Activated naive CD4-positive, alpha-beta T cell treated with anti-CD3 and anti-CD28 coated beads, Interleukin-2, amount 10 ng/mL, durations not matched to agents 7 days and 5 days (primary cell): Measurements from ENCODE around the gene HNF4A.

Experiments used
- CTCF ChIA-PET: fragments of 350-600 bp; sonication (Branson Sonifier 250); formaldehyde crosslinking; loops from one replicate; lab custom pipeline; 2021; ENCODE audit warnings: antibody characterized with exemption; lab: Charles Lee
- DNase-seq: peaks from one replicate; pipeline ENCODE4 v3.0.0-alpha.2; 2020
- H3K27ac Mint-ChIP-seq: one replicate; pipeline ENCODE4 v1.8.0; 2021; ENCODE audit warnings: mild to moderate bottlenecking, moderate library complexity, mixed read lengths
- H3K27me3 Mint-ChIP-seq: one replicate; pipeline ENCODE4 v1.8.0; 2021; ENCODE audit warnings: mild to moderate bottlenecking, mixed read lengths
- H3K36me3 Mint-ChIP-seq: one replicate; pipeline ENCODE4 v1.8.0; 2021; ENCODE audit warnings: mixed read lengths
- H3K4me1 Mint-ChIP-seq: one replicate; pipeline ENCODE4 v1.8.0; 2021; ENCODE audit warnings: mixed read lengths
- H3K4me3 Mint-ChIP-seq: one replicate; pipeline ENCODE4 v1.8.0; 2021; ENCODE audit warnings: mild to moderate bottlenecking, moderate library complexity, mixed read lengths
- H3K9me3 Mint-ChIP-seq: one replicate; pipeline ENCODE4 v1.8.0; 2021; ENCODE audit warnings: mixed read lengths

The HNF4A gene

DNA sequence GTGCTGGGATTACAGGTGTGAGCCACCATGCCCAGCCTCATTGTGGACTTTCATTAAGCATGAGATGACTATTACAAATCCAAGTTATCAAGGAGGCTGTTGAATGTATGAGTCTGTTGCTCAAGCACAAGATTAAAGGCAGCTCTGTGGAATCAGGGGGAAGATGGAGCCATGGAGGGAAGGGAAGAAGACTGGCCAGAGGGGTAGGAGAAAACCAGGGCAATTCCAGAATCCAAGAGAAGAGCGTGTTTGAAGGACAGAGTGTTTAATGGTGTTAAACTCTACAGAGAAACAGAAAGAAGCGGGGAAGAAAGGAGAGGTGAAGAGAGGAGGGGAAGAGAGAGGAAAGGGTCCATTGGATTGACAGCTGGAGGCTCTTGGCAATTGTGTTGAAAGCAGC lies 70.4 kb downstream of the HNF4A start:
- Mint-ChIP-seq H3K9me3 (no peaks in the 10 kb centered on the region), H3K36me3 (no peaks in the 10 kb centered on the region), H3K27me3 (peaks cover 17% of the 10 kb centered on the region), H3K27ac (no peak overlapping the region), H3K4me1 (no peaks in the 10 kb centered on the region), H3K4me3 (no peak overlapping the region)
- CTCF ChIA-PET = no interaction called here
- no peak for DNase-seq

DNA sequence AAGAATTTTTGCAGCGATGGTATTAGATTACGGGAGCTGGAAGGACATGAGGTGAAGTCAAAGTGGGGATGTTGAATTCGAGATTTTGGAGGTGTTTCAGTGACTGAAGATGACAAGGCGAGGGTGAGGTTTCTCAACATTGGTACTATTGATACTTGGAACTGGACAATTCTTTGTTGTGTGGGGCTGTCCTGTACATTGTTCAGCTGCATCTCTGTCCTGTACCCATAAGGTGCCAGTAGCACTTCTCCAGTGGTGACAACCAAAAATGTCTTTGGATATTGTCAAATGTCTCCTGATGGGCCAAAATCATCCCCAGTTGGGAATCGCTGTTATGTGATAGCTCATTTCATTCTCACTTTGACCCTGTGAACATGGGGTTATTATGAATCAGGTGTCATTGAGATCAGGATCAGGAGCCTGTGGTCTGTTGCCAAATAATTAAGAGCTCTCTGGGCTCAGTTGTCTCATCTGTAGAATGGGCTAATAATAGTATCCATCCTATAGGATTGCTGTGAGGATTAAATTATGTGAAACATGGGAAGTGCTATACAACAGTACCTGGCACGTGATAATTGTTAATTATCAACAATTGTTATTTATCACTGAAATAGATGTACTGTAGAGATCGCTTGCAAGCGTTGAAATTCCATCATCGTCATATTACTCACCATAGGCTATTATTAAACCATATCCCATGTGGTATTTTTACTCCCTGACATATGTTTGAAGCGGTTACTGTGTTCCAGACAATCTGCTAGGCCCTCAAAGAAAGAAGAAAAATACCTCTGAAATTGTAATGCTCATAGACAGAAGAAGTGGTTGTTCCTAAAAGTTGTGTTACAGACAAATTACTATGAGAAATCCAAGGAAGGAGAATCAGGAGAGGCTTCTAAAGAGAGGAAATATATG lies 71.6 kb downstream of the HNF4A start:
- H3K36me3 Mint-ChIP-seq = no peaks in the 10 kb centered on the region
- H3K27me3 Mint-ChIP-seq = peaks cover 18% of the 10 kb centered on the region
- H3K4me3 Mint-ChIP-seq = no peak overlapping the region
- no peak overlapping the region for H3K27ac Mint-ChIP-seq
- CTCF ChIA-PET = no interaction called here
- H3K4me1 Mint-ChIP-seq = no peaks in the 10 kb centered on the region
- DNase-seq = no peak
- H3K9me3 Mint-ChIP-seq = no peaks in the 10 kb centered on the region

DNA sequence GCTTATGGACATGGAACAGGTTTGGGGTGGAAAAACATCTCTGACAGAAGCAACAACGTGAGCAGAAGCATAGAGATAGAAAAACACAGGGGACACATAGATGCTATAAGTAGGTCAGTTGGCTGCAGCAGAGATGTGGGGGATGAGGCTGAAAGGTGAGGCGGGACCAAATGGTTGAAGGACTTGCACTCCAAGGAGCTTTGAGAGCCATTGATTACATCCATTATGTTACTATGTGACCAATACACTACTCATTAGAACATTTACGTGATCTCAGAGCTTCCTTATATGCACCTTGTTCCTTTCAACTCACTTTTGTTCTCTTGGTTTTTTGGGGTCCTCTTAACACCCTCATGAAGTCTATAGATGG lies 72.3 kb downstream of the HNF4A start:
- Mint-ChIP-seq H3K36me3 (no peaks in the 10 kb centered on the region), H3K4me1 (no peaks in the 10 kb centered on the region), H3K27me3 (peaks cover 17% of the 10 kb centered on the region), H3K9me3 (no peaks in the 10 kb centered on the region), H3K4me3 (no peak overlapping the region), H3K27ac (no peak overlapping the region)
- CTCF ChIA-PET = no interaction called here
- DNase-seq = no peak

DNA sequence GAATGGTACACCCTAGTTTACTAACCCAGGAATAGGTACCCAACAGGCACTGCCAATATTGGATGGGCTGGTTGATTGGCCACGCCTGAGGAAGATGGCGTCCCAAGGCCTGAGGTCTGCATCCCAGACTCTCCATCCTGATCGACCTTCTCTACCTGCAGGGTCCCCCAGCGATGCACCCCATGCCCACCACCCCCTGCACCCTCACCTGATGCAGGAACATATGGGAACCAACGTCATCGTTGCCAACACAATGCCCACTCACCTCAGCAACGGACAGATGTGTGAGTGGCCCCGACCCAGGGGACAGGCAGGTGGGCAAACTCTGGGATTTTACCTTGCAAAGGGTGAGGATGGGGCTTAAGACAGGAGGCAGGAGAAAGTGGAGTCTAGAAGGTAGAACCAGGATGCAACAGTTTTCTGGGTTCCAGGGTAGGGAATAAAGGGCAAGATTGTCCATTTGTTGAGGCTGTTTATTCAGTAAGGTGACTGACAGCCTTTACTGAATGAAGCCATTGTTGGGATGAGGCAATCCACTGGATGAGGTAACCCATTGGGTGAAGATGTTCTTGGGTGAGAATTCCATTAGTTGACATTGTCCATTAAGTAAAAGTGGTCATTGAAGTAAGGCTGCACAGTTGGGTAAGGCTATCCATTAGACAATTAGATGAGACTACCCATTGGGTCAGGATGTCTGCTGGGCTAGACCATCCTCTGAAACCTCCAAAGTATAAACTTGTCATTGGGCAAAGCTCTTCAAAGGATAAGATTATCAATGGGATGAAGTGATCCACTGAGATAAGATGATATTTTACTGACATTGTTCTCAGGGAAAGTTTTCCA lies 72.9 kb downstream of the HNF4A start:
- Mint-ChIP-seq H3K27me3 (peaks cover 23% of the 10 kb centered on the region), H3K36me3 (no peaks in the 10 kb centered on the region), H3K9me3 (no peaks in the 10 kb centered on the region), H3K4me1 (no peaks in the 10 kb centered on the region), H3K27ac (no peak overlapping the region), H3K4me3 (no peak overlapping the region)
- DNase-seq = no peak
- CTCF ChIA-PET = no interaction called here

DNA sequence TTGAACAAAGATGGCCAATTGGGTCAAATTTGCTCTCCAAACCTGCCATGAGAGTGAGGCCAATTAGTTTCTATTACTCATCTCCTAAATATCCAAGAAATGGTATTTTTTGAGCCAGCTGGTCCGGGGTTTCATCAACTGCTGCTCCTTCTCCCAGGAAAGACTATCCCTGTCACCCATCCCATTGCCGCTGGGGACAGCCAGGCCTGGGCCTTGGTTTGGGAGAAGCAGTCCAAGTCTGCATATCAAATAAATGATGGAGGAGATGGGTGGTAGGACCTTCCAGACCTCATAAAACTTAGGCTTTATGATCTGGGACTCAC lies 73.5 kb downstream of the HNF4A start:
- CTCF ChIA-PET = no interaction called here
- no peak overlapping the region for H3K27ac Mint-ChIP-seq
- DNase-seq = no peak
- H3K9me3 Mint-ChIP-seq = no peaks in the 10 kb centered on the region
- H3K4me1 Mint-ChIP-seq = no peaks in the 10 kb centered on the region
- H3K4me3 Mint-ChIP-seq = no peak overlapping the region
- no peaks in the 10 kb centered on the region for H3K36me3 Mint-ChIP-seq
- peaks cover 22% of the 10 kb centered on the region for H3K27me3 Mint-ChIP-seq

DNA sequence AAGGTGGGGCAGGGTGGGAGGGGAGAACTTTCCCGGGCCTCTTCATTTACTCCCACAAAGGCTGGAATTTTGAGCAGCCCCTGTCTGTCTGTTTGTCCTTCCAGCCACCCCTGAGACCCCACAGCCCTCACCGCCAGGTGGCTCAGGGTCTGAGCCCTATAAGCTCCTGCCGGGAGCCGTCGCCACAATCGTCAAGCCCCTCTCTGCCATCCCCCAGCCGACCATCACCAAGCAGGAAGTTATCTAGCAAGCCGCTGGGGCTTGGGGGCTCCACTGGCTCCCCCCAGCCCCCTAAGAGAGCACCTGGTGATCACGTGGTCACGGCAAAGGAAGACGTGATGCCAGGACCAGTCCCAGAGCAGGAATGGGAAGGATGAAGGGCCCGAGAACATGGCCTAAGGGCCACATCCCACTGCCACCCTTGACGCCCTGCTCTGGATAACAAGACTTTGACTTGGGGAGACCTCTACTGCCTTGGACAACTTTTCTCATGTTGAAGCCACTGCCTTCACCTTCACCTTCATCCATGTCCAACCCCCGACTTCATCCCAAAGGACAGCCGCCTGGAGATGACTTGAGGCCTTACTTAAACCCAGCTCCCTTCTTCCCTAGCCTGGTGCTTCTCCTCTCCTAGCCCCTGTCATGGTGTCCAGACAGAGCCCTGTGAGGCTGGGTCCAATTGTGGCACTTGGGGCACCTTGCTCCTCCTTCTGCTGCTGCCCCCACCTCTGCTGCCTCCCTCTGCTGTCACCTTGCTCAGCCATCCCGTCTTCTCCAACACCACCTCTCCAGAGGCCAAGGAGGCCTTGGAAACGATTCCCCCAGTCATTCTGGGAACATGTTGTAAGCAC lies 74.1 kb downstream of the HNF4A start:
- Mint-ChIP-seq H3K36me3 (no peaks in the 10 kb centered on the region), H3K4me3 (no peak overlapping the region), H3K27ac (no peak overlapping the region), H3K9me3 (no peaks in the 10 kb centered on the region), H3K27me3 (peaks cover 23% of the 10 kb centered on the region), H3K4me1 (no peaks in the 10 kb centered on the region)
- DNase-seq = no peak
- CTCF ChIA-PET = no interaction called here

DNA sequence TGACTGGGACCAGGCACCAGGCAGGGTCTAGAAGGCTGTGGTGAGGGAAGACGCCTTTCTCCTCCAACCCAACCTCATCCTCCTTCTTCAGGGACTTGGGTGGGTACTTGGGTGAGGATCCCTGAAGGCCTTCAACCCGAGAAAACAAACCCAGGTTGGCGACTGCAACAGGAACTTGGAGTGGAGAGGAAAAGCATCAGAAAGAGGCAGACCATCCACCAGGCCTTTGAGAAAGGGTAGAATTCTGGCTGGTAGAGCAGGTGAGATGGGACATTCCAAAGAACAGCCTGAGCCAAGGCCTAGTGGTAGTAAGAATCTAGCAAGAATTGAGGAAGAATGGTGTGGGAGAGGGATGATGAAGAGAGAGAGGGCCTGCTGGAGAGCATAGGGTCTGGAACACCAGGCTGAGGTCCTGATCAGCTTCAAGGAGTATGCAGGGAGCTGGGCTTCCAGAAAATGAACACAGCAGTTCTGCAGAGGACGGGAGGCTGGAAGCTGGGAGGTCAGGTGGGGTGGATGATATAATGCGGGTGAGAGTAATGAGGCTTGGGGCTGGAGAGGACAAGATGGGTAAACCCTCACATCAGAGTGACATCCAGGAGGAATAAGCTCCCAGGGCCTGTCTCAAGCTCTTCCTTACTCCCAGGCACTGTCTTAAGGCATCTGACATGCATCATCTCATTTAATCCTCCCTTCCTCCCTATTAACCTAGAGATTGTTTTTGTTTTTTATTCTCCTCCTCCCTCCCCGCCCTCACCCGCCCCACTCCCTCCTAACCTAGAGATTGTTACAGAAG lies 75.0 kb downstream of the HNF4A start:
- CTCF ChIA-PET = no interaction called here
- Mint-ChIP-seq H3K4me1 (no peaks in the 10 kb centered on the region), H3K27ac (no peak overlapping the region), H3K9me3 (no peaks in the 10 kb centered on the region), H3K36me3 (no peaks in the 10 kb centered on the region), H3K27me3 (peaks cover 24% of the 10 kb centered on the region), H3K4me3 (no peak overlapping the region)
- no peak for DNase-seq

DNA sequence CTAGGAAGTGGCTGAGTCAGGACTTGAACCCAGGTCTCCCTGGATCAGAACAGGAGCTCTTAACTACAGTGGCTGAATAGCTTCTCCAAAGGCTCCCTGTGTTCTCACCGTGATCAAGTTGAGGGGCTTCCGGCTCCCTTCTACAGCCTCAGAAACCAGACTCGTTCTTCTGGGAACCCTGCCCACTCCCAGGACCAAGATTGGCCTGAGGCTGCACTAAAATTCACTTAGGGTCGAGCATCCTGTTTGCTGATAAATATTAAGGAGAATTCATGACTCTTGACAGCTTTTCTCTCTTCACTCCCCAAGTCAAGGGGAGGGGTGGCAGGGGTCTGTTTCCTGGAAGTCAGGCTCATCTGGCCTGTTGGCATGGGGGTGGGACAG lies 75.6 kb downstream of the HNF4A start:
- H3K36me3 Mint-ChIP-seq = no peaks in the 10 kb centered on the region
- H3K4me1 Mint-ChIP-seq = no peaks in the 10 kb centered on the region
- CTCF ChIA-PET = no interaction called here

DNA sequence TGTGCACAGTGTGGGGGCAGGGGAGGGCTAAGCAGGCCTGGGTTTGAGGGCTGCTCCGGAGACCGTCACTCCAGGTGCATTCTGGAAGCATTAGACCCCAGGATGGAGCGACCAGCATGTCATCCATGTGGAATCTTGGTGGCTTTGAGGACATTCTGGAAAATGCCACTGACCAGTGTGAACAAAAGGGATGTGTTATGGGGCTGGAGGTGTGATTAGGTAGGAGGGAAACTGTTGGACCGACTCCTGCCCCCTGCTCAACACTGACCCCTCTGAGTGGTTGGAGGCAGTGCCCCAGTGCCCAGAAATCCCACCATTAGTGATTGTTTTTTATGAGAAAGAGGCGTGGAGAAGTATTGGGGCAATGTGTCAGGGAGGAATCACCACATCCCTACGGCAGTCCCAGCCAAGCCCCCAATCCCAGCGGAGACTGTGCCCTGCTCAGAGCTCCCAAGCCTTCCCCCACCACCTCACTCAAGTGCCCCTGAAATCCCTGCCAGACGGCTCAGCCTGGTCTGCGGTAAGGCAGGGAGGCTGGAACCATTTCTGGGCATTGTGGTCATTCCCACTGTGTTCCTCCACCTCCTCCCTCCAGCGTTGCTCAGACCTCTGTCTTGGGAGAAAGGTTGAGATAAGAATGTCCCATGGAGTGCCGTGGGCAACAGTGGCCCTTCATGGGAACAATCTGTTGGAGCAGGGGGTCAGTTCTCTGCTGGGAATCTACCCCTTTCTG lies 76.2 kb downstream of the HNF4A start:
- no peak for DNase-seq
- H3K27ac Mint-ChIP-seq = no peak overlapping the region
- no peaks in the 10 kb centered on the region for H3K9me3 Mint-ChIP-seq
- H3K4me3 Mint-ChIP-seq = no peak overlapping the region
- peaks cover 24% of the 10 kb centered on the region for H3K27me3 Mint-ChIP-seq
- no peaks in the 10 kb centered on the region for H3K36me3 Mint-ChIP-seq
- H3K4me1 Mint-ChIP-seq = no peaks in the 10 kb centered on the region
- CTCF ChIA-PET = no interaction called here

More for the DNA sequence above, 75.6 kb downstream of the HNF4A start:
- H3K27me3 Mint-ChIP-seq = peaks cover 24% of the 10 kb centered on the region
- no peak overlapping the region for H3K4me3 Mint-ChIP-seq
- H3K27ac Mint-ChIP-seq = no peak overlapping the region
- no peak for DNase-seq
- no peaks in the 10 kb centered on the region for H3K9me3 Mint-ChIP-seq

DNA sequence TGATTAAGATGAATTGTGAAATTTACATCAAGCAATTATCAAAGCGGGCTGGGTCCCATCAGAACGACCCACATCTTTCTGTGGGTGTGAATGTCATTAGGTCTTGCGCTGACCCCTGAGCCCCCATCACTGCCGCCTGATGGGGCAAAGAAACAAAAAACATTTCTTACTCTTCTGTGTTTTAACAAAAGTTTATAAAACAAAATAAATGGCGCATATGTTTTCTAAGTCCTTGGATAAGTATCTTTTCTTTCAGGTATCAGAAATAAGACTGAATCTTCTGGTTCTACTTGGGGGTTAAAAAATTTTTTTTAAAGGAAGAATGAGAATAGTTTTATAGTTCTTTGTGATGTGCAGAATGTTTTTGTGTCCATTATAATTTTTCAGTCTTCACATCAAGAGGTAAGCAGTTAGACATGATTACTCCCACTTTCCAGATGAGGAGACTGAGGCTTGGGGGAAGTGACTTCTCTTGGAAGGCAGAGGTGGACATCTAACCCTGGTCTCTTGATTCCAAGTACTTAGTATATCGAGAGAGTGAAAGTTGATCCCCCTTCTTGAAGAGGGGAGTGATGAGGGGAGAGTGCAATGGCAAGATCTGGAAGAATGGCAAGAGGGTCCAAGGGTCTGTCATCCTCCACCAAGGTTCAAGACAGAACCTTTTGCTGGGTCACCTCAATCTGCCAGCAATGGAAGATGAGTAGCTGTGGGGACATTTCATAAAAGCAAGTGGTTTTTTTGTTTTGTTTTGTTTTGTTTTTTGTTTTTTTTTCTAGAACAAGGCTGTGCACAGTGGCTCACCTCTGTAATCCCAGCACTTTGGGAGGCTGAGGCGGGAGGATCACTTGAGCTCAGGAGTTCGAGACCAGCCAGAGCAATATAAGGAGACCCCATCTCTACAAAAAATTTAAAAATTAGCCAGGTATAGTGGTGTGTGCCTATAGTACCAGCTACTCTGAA lies 77.4 kb downstream of the HNF4A start:
- Mint-ChIP-seq H3K27me3 (peaks cover 24% of the 10 kb centered on the region), H3K4me1 (no peaks in the 10 kb centered on the region), H3K36me3 (no peaks in the 10 kb centered on the region), H3K9me3 (no peaks in the 10 kb centered on the region), H3K27ac (no peak overlapping the region), H3K4me3 (no peak overlapping the region)
- CTCF ChIA-PET = no interaction called here
- DNase-seq = no peak

DNA sequence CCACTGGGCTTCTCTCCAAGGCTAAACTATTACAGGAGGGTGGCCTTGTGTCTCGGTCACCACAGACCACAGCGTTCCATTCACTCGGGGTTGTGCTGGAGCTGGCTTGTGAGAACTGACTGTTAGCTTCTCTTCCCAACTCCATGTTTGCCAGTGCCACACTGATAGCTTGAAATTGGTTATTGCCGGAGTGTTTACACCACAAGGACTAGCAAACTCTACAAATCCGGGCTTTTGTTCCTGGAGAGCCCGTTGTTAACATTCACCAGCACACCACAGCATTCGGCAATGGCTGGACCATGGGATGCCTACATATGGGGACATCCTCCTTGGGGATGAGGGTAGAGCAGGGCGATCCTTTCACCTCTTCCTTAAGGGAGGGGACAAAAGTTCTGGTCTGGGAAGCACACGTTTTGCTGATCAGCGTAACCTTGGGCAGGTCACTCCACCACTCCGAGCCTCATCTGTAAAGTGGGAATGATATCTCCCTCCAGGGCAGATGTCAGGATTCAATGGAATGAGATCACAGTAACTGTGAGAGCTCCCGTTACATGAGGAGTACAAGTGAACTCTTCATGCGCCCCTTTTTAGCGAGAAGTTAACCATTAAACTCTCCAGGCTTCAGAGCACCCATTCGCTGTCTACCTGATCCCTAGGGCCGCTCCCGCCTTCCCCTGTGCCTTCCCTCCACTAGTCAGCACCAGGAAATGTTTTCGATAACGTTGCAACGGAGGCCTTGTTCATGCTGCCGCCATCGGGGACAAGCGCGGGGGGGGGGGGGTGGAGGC lies 78.4 kb downstream of the HNF4A start:
- no peak for DNase-seq
- CTCF ChIA-PET = no interaction called here
- H3K4me3 Mint-ChIP-seq = no peak overlapping the region
- no peak overlapping the region for H3K27ac Mint-ChIP-seq
- no peaks in the 10 kb centered on the region for H3K36me3 Mint-ChIP-seq
- no peaks in the 10 kb centered on the region for H3K9me3 Mint-ChIP-seq
- H3K4me1 Mint-ChIP-seq = no peaks in the 10 kb centered on the region
- H3K27me3 Mint-ChIP-seq = peaks cover 24% of the 10 kb centered on the region
